ENCODE measurements around the gene NCKAP5L.
"Not testable (repeated sequence)": the region's sequence is repeated elsewhere in the genome, so short reads cannot be mapped to it uniquely, and the experiment has no call there.

NCKAP5L gene

DNA sequence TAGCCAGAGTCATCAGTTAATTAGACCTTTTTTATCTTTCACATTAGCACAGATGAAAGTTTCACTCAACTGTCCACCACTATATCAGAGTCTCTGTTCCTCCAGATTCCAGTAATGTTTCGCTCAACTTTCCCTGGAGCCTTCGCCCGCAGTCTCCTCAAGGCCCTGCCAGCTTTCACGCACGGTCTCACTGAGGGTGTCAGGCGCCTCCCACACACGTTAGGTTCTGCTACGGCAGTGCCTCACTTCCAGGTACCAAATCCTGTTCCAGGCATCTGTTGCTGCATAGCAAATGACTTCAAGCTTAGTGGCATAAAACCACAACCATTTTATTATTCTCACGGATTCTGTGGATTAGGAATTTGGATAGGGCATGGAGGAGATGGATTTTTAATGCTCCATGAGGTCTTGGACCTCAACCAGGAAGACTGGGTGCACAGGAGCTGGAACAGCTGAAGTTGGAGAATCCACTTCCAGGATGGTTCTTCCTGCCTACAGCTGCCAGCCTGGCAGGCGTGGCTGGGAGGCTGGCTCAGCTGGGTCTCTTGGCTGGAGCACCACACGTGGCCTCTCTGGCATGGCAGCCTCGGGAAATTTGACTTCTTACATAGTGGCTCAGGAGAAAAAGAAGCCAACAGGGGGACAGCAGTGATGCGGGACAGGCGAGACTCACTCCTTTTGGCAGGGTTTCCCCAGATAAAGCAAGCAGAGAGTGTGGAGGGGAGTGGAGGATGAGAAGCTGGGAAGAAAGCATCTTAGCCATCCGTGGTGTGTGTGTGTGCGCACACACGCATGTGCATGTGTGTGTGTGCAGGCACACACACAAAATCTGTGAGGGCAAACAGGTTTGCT lies 36.0 kb upstream of the NCKAP5L start:
- H3K4me3 ChIP-seq (ENCODE audit: low read length), result no peak overlapping the region
- TF ChIP-seq, protein P1, sequence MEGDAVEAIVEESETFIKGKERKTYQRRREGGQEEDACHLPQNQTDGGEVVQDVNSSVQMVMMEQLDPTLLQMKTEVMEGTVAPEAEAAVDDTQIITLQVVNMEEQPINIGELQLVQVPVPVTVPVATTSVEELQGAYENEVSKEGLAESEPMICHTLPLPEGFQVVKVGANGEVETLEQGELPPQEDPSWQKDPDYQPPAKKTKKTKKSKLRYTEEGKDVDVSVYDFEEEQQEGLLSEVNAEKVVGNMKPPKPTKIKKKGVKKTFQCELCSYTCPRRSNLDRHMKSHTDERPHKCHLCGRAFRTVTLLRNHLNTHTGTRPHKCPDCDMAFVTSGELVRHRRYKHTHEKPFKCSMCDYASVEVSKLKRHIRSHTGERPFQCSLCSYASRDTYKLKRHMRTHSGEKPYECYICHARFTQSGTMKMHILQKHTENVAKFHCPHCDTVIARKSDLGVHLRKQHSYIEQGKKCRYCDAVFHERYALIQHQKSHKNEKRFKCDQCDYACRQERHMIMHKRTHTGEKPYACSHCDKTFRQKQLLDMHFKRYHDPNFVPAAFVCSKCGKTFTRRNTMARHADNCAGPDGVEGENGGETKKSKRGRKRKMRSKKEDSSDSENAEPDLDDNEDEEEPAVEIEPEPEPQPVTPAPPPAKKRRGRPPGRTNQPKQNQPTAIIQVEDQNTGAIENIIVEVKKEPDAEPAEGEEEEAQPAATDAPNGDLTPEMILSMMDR (conservative IDR thresholded peaks at IDR 0.05; ENCODE audit: low read length), result no peak
- no peak for DNase-seq (ENCODE audit: low read depth)

DNA sequence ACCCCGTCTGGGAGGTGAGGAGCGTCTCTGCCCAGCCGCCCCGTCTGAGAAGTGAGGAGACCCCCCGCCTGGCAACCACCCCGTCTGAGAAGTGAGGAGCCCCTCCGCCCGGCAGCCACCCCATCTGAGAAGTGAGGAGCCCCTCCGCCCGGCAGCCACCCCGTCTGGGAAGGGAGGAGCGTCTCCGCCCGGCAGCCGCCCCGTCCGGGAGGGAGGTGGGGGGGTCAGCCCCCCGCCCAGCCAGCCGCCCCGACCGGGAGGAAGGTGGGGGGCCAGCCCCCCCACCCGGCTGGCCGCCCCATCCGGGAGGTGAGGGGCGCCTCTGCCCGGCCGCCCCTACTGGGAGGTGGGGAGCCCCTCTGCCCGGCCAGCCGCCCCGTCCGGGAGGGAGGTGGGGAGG lies 32.7 kb upstream of the NCKAP5L start:
- not testable (repeated sequence) for H3K4me3 ChIP-seq (ENCODE audit: low read length); DNase-seq (ENCODE audit: low read depth)

DNA sequence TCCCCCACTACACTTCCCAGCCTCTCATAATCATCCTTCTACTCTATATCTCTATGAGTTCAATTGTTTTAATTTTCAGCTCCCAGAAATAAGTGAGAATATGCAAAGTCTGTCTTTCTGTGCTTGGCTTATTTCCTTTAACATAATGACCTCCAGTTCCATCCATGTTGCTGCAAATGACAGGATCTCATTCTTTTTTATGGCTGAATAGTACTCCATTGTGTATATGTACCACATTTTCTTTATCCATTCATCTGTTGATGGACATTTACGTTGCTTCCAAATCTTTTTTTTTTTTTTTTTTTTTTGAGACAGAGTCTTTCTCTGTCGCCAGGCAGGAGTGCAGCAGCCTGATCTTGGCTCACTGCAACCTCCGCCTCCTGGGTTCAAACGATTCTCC lies 27.7 kb upstream of the NCKAP5L start:
- not testable (repeated sequence) for DNase-seq (ENCODE audit: low read depth)

GRCh38 chr12:49854976-49855375 lies 26.8 kb upstream of the NCKAP5L start:
- H3K4me3 ChIP-seq (ENCODE audit: low read length), result no peak overlapping the region
- TF ChIP-seq, protein P1 (conservative IDR thresholded peaks at IDR 0.05; ENCODE audit: low read length), result no peak
- no peak for DNase-seq (ENCODE audit: low read depth)

More for the DNA sequence above, 27.7 kb upstream of the NCKAP5L start:
- H3K4me3 ChIP-seq (ENCODE audit: low read length), result not testable (repeated sequence)

GRCh38 chr12:49853671-49854070 lies 25.5 kb upstream of the NCKAP5L start:
- DNase-seq (ENCODE audit: low read depth), result no peak
- no peak overlapping the region for H3K4me3 ChIP-seq (ENCODE audit: low read length)
- TF ChIP-seq, protein P1 (conservative IDR thresholded peaks at IDR 0.05; ENCODE audit: low read length), result no peak

DNA sequence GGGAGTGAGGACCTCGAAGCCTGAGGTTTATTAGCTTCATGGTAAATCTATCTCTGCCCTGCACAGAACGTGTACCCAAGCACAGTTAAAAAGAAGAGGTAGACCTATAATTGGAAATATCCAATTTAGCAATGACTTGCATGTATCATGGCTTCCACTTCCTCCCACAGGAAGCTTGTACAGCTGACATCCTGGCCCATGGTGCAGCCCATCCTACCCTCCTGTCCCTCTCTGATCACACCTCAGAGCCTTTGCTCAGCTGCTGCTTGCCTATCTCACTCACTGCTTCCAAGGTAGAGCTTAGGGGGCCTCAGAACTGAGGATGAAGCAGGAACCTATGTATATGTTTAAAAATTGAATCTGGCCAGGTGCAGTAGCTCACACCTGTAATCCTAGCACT lies 18.9 kb upstream of the NCKAP5L start:
- no peak overlapping the region for H3K4me3 ChIP-seq (ENCODE audit: low read length)
- TF ChIP-seq, protein P1 (conservative IDR thresholded peaks at IDR 0.05; ENCODE audit: low read length), result no peak
- DNase-seq (ENCODE audit: low read depth), result no peak

DNA sequence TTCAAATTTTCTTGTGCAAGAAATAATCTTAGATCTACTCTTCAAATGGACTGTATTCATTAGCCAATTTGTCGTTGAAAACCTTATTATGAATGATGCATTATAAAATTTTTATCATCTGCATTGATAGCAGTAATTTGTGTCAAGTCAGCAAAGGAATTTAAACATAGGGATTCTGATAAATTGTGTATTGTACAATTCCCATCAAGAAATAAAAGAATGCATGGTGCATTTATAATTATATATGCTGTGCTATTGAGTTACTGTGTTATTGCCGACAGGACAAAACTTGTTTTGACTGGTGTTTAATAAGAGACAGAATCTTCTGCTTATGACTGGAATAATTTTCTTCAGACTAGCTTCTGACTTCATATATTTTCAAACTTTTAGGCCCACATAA lies 17.8 kb upstream of the NCKAP5L start:
- TF ChIP-seq, protein P1 (conservative IDR thresholded peaks at IDR 0.05; ENCODE audit: low read length), result no peak
- H3K4me3 ChIP-seq (ENCODE audit: low read length), result no peak overlapping the region

DNA sequence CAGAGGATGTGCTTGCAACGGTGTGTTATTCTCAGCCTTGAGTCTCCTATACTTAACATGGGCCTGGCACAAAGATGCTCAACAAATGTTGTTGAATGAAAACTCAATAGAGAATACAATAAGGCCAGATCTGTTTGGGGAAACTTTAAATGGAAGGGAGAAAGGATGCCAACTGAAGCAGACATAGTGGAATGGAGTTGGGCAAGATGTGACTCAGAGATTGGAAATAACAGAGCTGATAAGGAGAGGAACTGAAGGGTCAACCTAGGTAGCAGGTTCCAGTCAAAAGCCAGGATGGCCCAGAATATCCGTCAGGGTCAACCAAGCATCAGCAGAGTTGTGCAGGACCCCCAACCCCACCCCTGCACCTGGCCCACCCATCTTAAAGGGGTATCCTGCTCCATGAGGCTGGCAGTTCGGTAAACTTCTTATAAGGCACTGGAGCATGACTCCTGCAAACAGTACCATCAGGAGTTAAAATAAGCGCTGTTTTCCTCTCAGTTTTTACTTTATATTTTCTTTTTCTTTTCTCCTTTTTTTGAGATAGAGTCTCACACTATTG lies 15.7 kb upstream of the NCKAP5L start:
- no peak overlapping the region for H3K4me3 ChIP-seq (ENCODE audit: low read length)
- DNase-seq (ENCODE audit: low read depth), result no peak
- TF ChIP-seq, protein P1 (conservative IDR thresholded peaks at IDR 0.05; ENCODE audit: low read length), result no peak

More for the DNA sequence above, 17.8 kb upstream of the NCKAP5L start:
- no peak for DNase-seq (ENCODE audit: low read depth)

All from AG10803 (cell line).